Endothelial cell (in vitro differentiated cells): ENCODE data around the gene PTMA. TPM values are rescaled to one million over a fixed set of nuclear protein-coding genes. Genes with fewer than 3 reads are reported as not detected.
A peak's percentile ranks its signal among the peaks of the same experiment; 100 is the strongest.

Experiments
- DNase-seq: peaks from one replicate; pipeline ENCODE4 v3.0.0; 2021; ENCODE audit warnings: low spot score
- H3K27ac Mint-ChIP-seq: one replicate; pipeline ENCODE4 v1.8.0; 2021; ENCODE audit warnings: mixed read lengths, inconsistent platforms; ENCODE audit not compliant: unreplicated experiment
- H3K27me3 Mint-ChIP-seq: one replicate; pipeline ENCODE4 v1.8.0; 2021; ENCODE audit warnings: mild to moderate bottlenecking, moderate library complexity, mixed read lengths, inconsistent platforms; ENCODE audit not compliant: unreplicated experiment
- H3K36me3 Mint-ChIP-seq: one replicate; pipeline ENCODE4 v1.8.0; 2021; ENCODE audit warnings: mild to moderate bottlenecking, low read depth, mixed read lengths, inconsistent platforms; ENCODE audit not compliant: unreplicated experiment
- H3K4me1 Mint-ChIP-seq: one replicate; pipeline ENCODE4 v1.8.0; 2021; ENCODE audit warnings: mild to moderate bottlenecking, mixed read lengths, inconsistent platforms; ENCODE audit not compliant: unreplicated experiment
- H3K4me3 Mint-ChIP-seq: one replicate; pipeline ENCODE4 v1.8.0; 2021; ENCODE audit warnings: mild to moderate bottlenecking, mixed read lengths, inconsistent platforms; ENCODE audit not compliant: unreplicated experiment
- H3K9me3 Mint-ChIP-seq: one replicate; pipeline ENCODE4 v1.8.0; 2021; ENCODE audit warnings: mixed read lengths, inconsistent platforms; ENCODE audit not compliant: unreplicated experiment
- total RNA-seq: library from RNA; stranded (reverse); fragmentation: NEBNext Ultra II Directional; extraction: Animal tissue kit (Norgen Biotek cat#: 25700); gene quantifications from one replicate; pipeline ENCODE4 v1.2.1, GENCODE V29; 2021; ENCODE audit not compliant: unreplicated experiment
- TF ChIP-seq, protein P1 (sequence below): fragments of 200-600 bp; sonication (generic); IDR thresholded peaks from one replicate; pipeline ENCODE4 v1.5.0; 2021; ENCODE audit warnings: antibody characterized with exemption; ENCODE audit not compliant: unreplicated experiment

The PTMA gene
- total RNA-seq, 1 donor from 2014 or later: 592 TPM

GRCh38 chr2:231696004-231696367, 12.3 kb upstream of the PTMA start:
- H3K27me3 Mint-ChIP-seq: peaks cover 4% of the 10 kb centered on the region
- no peaks in the 10 kb centered on the region for H3K36me3 Mint-ChIP-seq
- no peak for DNase-seq
- H3K27ac Mint-ChIP-seq: no peak overlapping the region
- H3K4me3 Mint-ChIP-seq: no peak overlapping the region
- no peaks in the 10 kb centered on the region for H3K9me3 Mint-ChIP-seq
- H3K4me1 Mint-ChIP-seq: peaks cover 4% of the 10 kb centered on the region
- TF ChIP-seq, protein P1, sequence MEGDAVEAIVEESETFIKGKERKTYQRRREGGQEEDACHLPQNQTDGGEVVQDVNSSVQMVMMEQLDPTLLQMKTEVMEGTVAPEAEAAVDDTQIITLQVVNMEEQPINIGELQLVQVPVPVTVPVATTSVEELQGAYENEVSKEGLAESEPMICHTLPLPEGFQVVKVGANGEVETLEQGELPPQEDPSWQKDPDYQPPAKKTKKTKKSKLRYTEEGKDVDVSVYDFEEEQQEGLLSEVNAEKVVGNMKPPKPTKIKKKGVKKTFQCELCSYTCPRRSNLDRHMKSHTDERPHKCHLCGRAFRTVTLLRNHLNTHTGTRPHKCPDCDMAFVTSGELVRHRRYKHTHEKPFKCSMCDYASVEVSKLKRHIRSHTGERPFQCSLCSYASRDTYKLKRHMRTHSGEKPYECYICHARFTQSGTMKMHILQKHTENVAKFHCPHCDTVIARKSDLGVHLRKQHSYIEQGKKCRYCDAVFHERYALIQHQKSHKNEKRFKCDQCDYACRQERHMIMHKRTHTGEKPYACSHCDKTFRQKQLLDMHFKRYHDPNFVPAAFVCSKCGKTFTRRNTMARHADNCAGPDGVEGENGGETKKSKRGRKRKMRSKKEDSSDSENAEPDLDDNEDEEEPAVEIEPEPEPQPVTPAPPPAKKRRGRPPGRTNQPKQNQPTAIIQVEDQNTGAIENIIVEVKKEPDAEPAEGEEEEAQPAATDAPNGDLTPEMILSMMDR: no peak

DNA sequence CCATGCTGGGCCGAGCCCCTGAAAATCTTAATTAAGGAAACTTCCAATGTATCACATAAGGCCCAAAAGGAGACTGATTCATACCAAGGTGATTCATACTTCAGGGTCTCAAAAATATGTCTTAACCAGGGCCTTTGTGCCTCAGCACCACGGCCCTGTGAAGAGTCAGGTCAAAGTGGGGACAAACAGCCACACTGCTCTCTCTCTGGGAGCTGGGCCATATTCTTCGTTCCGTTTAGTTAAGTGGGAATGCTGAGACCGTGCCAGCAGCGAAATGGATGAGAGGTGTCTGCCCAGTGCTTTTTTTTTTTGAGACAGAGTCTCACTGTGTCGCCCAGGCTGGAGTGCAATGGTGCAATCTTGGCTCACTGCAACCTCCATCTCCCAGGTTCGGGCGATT, 9.3 kb upstream of the PTMA start:
- H3K27ac Mint-ChIP-seq: no peak overlapping the region

GRCh38 chr2:231701456-231702373, 6.6 kb upstream of the PTMA start:
- Mint-ChIP-seq H3K27ac (no peak overlapping the region), H3K36me3 (no peaks in the 10 kb centered on the region), H3K27me3 (peaks cover 10% of the 10 kb centered on the region), H3K4me3 (no peak overlapping the region), H3K4me1 (peaks cover 15% of the 10 kb centered on the region), H3K9me3 (no peaks in the 10 kb centered on the region)
- no peak for DNase-seq
- TF ChIP-seq, protein P1: no peak

More for the DNA sequence above, 9.3 kb upstream of the PTMA start:
- Mint-ChIP-seq H3K27me3 (no peaks in the 10 kb centered on the region), H3K9me3 (no peaks in the 10 kb centered on the region), H3K36me3 (no peaks in the 10 kb centered on the region), H3K4me3 (no peak overlapping the region), H3K4me1 (peaks cover 6% of the 10 kb centered on the region)
- TF ChIP-seq, protein P1: no peak
- DNase-seq: no peak

- DNase-seq: no peak
- no peaks in the 10 kb centered on the region for H3K9me3 Mint-ChIP-seq
- no peak overlapping the region for H3K27ac Mint-ChIP-seq
- H3K4me3 Mint-ChIP-seq: peak overlapping the region; percentile 52
- H3K36me3 Mint-ChIP-seq: no peaks in the 10 kb centered on the region
- TF ChIP-seq, protein P1: no peak
- H3K27me3 Mint-ChIP-seq: peaks cover 21% of the 10 kb centered on the region
- peaks cover 19% of the 10 kb centered on the region for H3K4me1 Mint-ChIP-seq
Observed at GRCh38 chr2:231704017-231704416, 4.3 kb upstream of the PTMA start.
